HG03095 (cell line): Measurements from ENCODE around the gene EPRS1.
"Not testable (repeated sequence)": the region's sequence is repeated elsewhere in the genome, so short reads cannot be mapped to it uniquely, and the experiment has no call there.

Experiments used
- ATAC-seq: cut with Tn5 transposase; IDR thresholded peaks from one replicate; pipeline ENCODE4 v1.9.1; 2021; ENCODE audit warnings: moderate library complexity; ENCODE audit not compliant: unreplicated experiment

Gene EPRS1

DNA sequence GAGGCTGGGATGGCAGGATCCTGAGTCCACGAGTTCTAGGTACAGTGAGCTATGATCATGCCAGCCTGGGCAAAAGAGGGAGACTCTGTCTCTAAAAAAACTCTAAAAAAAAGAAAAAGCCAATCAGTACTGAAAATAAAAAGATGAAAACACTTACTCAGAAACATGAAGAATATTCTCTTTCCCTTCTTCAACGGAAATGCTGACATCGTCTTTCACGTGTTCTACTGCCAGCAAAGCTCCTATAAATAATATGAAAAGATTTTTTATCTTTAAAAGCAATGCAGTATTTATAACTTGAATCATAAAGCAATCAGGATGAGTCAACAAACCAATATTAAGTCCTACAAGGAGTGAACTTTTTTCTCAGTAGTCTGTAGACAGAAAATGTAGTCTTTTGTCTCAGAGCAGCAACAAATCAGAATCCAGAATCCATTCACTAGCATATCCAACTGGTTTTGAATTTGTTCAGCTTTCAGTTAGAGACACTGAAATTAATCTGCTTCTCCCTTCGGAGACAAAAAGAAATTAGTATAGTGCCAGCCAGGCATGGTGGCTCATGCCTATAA, 6.2 kb downstream of the EPRS1 start:
- no peak for ATAC-seq

GRCh38 chr1:220038640-220039039, 7.7 kb downstream of the EPRS1 start:
- no peak for ATAC-seq

DNA sequence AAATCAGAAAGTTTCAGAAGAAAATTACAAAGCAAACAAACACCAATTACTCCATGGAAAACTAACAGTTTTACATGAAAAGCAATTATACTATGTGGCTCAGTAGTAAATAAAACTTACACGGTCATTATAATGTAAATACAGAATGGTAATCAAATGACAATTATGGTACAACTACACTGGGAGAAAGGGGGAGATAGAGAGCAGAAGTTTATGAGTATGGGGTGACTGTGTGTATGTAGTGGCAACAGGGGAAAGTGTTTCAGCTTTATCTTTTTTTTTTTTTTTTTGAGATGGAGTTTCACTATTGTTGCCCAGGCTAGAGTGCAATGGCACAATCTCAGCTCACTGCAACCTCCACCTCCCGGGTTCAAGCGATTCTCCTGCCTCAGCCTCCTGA, 8.5 kb downstream of the EPRS1 start:
- ATAC-seq, result not testable (repeated sequence)

GRCh38 chr1:220032911-220033310, 13.4 kb downstream of the EPRS1 start:
- ATAC-seq, result no peak

DNA sequence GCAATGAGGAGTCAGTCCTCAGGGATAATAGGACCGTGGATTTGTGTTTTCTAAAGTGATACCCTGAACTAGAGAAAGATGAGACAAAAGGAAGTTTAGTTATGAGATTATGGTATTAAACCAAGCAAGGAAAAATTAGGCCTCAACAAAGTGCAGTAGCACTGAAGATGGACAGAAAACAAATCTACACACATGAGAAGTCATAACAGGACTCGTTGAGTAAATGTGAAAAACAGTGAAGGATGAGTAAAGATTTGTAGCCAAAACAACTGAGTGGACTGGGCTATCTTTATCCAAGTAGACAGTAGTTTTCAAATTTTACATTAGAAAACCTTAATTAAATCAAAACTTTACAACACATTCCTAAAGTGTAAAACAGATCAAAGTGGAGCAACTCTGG, 15.0 kb downstream of the EPRS1 start:
- ATAC-seq, result no peak

- no peak for ATAC-seq
Observed at GRCh38 chr1:220028346-220028895, 17.9 kb downstream of the EPRS1 start.

- ATAC-seq, result no peak
Observed at GRCh38 chr1:220019071-220019470, 27.2 kb downstream of the EPRS1 start.

DNA sequence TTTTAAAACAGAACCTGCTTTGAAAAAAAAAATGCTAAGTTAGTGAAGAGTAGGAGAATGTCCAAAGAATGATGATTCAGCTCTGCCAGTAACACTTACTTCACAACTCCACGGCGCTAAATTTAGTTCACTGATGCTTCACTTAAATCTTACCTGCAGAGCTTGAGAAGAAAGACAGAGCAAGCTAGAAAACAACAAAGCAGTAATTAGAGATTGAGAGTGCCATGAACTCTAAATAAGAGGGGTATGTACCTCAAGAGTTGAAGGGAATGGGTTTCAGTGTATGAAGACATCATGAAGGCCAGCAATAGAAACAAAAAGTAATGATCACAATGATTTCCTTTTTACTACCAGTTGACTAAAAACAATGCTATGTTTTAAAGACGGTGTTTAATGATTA, 32.8 kb downstream of the EPRS1 start:
- peak; percentile 83 for ATAC-seq

DNA sequence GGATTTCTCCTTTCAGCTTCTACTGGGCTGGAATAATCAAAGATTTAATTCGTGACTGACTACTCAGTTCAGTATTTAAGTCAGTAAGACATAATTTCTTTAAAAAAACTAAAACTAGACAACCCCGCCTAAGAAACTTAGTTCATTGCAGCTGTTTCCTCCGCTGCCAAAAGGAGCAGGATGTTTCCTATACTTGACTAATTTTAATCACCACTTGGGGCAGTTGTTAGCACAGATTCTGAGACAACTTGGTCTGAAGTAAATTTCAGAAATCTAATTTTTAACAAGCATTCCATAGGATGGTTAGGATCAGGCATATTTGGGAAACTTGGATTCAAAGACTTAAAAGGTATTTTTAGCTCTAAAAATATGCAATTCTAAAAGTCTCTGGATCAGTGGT, 34.0 kb downstream of the EPRS1 start:
- no peak for ATAC-seq

GRCh38 chr1:220011620-220012019, 34.7 kb downstream of the EPRS1 start:
- ATAC-seq, result no peak

DNA sequence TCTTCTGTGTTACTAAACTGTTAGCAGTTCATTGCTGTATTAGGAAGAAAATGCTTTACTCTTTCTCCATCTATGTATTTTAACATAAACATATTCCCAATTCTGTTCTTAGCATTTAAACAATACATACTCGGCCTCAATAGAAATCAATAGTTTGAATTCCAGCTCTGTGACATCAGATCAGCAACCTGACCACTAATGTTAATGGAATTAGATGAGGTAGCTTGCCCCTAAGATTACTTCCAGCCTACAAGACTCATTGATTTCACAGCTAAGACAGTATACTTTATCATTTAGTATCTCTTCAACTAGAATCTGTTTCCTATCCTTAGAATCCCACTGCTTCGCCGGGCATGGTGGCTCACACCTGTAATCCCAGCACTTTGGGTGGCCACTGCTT, 38.9 kb downstream of the EPRS1 start:
- no peak for ATAC-seq

GRCh38 chr1:220005489-220005888, 40.8 kb downstream of the EPRS1 start:
- no peak for ATAC-seq

- no peak for ATAC-seq
Observed at GRCh38 chr1:220003610-220004299, 42.5 kb downstream of the EPRS1 start.

DNA sequence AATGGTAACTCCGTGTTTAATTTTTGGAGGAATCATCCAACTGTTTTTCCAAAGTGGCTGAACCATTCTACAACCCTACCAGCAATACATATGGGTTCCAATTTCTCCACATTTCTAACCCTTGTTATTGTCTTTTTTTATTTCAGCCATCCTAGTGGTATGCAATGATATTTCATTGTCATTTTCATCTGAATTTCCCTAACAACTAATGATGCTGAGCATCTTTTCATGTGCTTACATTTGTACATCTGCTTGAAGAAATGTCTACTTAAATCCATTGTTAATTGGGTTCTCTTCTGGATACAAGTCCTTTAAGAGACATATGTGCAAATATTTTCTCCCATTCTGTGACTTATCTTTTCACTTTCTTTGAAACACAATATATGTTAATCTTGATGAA, 43.3 kb downstream of the EPRS1 start:
- ATAC-seq, result no peak

DNA sequence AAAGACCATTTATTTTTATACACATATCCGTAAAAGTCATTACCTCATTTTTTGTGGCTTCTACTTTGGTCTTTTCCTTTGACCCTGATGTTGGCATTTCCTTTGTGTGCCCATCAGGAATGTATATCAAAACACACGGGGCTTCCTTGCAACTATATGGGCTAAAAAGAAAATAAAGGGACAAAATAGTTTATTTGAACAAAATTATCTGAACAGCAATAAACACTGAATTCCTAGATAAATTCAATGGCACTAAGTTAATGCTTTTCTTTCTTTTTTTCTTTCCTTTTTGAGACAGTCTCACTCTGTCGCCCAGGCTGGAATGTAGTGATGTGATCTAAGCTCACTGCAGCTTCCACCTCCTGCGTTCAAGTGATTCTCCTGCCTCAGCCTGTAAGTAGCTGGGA, 45.2 kb downstream of the EPRS1 start:
- ATAC-seq, result no peak

- no peak for ATAC-seq
Observed at GRCh38 chr1:219999821-220000220, 46.5 kb downstream of the EPRS1 start.
